ENCODE measurements around the gene EXOC4. TPM values are rescaled to one million over a fixed set of nuclear protein-coding genes. Genes with fewer than 3 reads are reported as not detected.
A peak's percentile ranks its signal among the peaks of the same experiment; 100 is the strongest.

Gene EXOC4
- total and polyA plus RNA-seq, 2 of the 8 experiments (the other 6 are each of a cell fraction or from before 2014, with no cell fraction given), result 27.0 to 67.3 TPM

DNA sequence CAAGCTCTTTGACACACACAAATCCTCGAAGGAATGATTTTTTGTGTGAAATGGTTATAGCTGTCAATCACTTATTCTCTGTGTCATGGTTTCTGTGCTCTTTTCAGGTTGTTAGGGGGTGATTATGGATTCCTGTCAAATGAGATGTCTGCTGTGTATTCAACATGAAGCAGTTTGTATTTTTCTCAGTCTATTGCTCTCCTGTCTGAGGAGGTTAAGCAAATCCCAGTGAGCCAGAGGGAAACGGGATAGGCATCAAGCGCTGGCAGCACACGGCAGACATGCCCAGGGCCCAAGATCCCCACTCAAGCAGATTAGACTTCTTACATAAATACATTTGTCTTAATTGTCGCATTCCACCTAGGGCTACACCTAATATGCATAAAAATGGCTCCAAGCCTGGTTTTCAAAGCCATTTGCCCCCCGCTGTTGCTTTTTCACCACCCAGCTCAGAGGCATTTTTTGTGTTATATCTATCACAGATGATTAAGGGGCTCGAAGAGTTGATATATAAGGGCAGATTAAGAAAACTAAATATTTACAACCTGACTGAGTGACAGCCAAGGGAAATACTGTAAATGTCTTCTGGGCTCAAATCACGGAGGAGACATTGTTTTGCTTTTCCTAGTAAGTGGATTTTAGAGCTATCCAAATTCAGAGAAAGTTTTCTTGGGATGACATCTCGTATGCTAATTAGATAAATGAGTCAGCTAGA, 681.5 kb downstream of the EXOC4 start:
- FAIRE-seq, result peak; percentile 82
- Histone ChIP-seq H3K27me3 (replicated peaks in 1 of 4; ENCODE audit: control insufficient read depth in 3 of 4, extremely low read depth in 1 of 4, insufficient read depth in 3 of 4, low read length in 3 of 4) (no peaks in the 10 kb centered on the region), H2BK12ac (ENCODE audit: low read depth, low read length) (no peak overlapping the region), H3K79me2 (ENCODE audit: control insufficient read depth in 1 of 2, insufficient read depth in 2 of 2, low read length in 2 of 2) (no peaks in the 10 kb centered on the region), H4K20me1 (replicated peaks in 1 of 2; ENCODE audit: control insufficient read depth in 1 of 2, insufficient read depth in 2 of 2, low read length in 2 of 2) (no peaks in the 10 kb centered on the region), H4K91ac (replicated peaks; ENCODE audit: insufficient read length, low read length) (no peak overlapping the region), H3K4me3 (ENCODE audit: extremely low read depth in 1 of 4, insufficient read depth in 2 of 4, low read depth in 3 of 4, low read length in 4 of 4) (no peak overlapping the region), H3K36me3 (ENCODE audit: control insufficient read depth in 2 of 4, insufficient read depth in 4 of 4, low read length in 3 of 4) (no peaks in the 10 kb centered on the region; a peak in 1 of 8 replicates), H3K27ac (ENCODE audit: low read depth, low read length) (no peak overlapping the region), H2BK5ac (ENCODE audit: low read depth, low read length) (no peak overlapping the region; the same call in 1 of the 2 replicates), H3K4me2 (ENCODE audit: insufficient read depth in 1 of 2, low read depth in 2 of 2, low read length in 2 of 2) (peak overlapping the region; percentile 29 to 37; a peak in 1 of 4 replicates), H2BK15ac (ENCODE audit: low read length) (no peak overlapping the region), H3K9ac (replicated peaks in 1 of 4; ENCODE audit: extremely low read depth in 1 of 4, low read depth in 3 of 4, low read length in 3 of 4) (no peak overlapping the region), H2AK5ac (ENCODE audit: low read depth, low read length) (no peak overlapping the region), H3K79me1 (ENCODE audit: low read depth, low read length) (no peaks in the 10 kb centered on the region), H2AFZ (ENCODE audit: low read length) (no peak overlapping the region), H2BK120ac (replicated peaks; ENCODE audit: low read depth, low read length) (no peak overlapping the region), H3K23ac (ENCODE audit: insufficient read length) (no peak overlapping the region), H3K4me1 (replicated peaks in 1 of 4; ENCODE audit: control insufficient read depth in 3 of 4, insufficient read depth in 4 of 4, low read length in 3 of 4) (peaks cover 1 to 21% (median 9%) of the 10 kb centered on the region in 4 experiments; a peak in 5 of 7 replicates), H4K5ac (ENCODE audit: insufficient read length, low read depth, low read length) (no peak overlapping the region), H3K23me2 (ENCODE audit: low read depth, low read length) (no peaks in the 10 kb centered on the region), H3K14ac (ENCODE audit: insufficient read length) (no peak overlapping the region), H4K8ac (ENCODE audit: extremely low read depth, insufficient read depth, low read length) (no peak overlapping the region), H3K4ac (replicated peaks; ENCODE audit: insufficient read length, low read depth, low read length) (no peak overlapping the region), H3K9me3 (ENCODE audit: insufficient read depth in 2 of 2, low read depth in 1 of 2, low read length in 1 of 2) (no peaks in the 10 kb centered on the region), H3K18ac (ENCODE audit: extremely low read depth, low read length) (no peak overlapping the region; the same call in 1 of the 2 replicates), H3K56ac (replicated peaks; ENCODE audit: insufficient read length, low read depth, low read length) (no peak overlapping the region), H2BK20ac (ENCODE audit: low read length) (0 out of 2 replicates have a peak overlapping the region, but pooled peaks have one; percentile 9)
- CTCF ChIA-PET (ENCODE audit: partially characterized antibody), result interaction anchor here (0.9 to 1.5 kb wide), 4 partner anchors 9 to 83 kb away, joined by 3 to 6 read pairs (median 4); no protein-coding TSS in a partner anchor
- DNase-seq (ENCODE audit: low read depth in 1 of 2, low spot score in 2 of 2), result no peak
- TF ChIP-seq, protein P1, sequence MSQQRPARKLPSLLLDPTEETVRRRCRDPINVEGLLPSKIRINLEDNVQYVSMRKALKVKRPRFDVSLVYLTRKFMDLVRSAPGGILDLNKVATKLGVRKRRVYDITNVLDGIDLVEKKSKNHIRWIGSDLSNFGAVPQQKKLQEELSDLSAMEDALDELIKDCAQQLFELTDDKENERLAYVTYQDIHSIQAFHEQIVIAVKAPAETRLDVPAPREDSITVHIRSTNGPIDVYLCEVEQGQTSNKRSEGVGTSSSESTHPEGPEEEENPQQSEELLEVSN (IDR thresholded peaks at IDR 0.05), result peak; percentile 53; the same call in 1 of the 2 replicates
- TF ChIP-seq, protein P2, sequence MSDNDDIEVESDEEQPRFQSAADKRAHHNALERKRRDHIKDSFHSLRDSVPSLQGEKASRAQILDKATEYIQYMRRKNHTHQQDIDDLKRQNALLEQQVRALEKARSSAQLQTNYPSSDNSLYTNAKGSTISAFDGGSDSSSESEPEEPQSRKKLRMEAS (IDR thresholded peaks at IDR 0.05), result peak; percentile 44
- no peak for TF ChIP-seq CBX5 (IDR thresholded peaks at IDR 0.05; ENCODE audit: low read depth, low read length)
- TF ChIP-seq EGR1 (IDR thresholded peaks at IDR 0.05; ENCODE audit: borderline replicate concordance, low read depth, low read length), result no peak
- WGBS, 2 experiments (ENCODE audit: extremely low coverage in 1 of 2, insufficient coverage in 1 of 2, insufficient read length in 1 of 2, insufficient replicate concordance in 2 of 2, low coverage in 1 of 2, low lambda C conversion rate in 2 of 2, missing lambda C conversion rate in 1 of 2), result 61% methylated on average over 9 of the region's 9 CpGs; no CpG with 5 or more reads in 1 of the 2 experiments
- POLR2A ChIA-PET (ENCODE audit: partially characterized antibody), result no interaction called here
